Stimulated activated CD4-positive, alpha-beta T cell treated with anti-CD3 and anti-CD28 coated beads, Interleukin-1b, Interleukin-23, amount 100 ng/mL, for 1 hour (primary cell): ENCODE measurements around the gene APOC4.

Experiments used
- DNase-seq, 2 donors: peaks; one replicate each; pipeline ENCODE4 v3.0.0-alpha.2; 2020; ENCODE audit warnings: low read depth in 2 of 2

Gene APOC4

GRCh38 chr19:44993526-44993925 lies 51.5 kb downstream of the APOC4 start:
- no peak for DNase-seq

- DNase-seq = no peak
These were observed 52.0 kb downstream of the APOC4 start for GRCh38 chr19:44993926-44994537.
